Measurements from ENCODE around the gene CYTH4.

The CYTH4 gene

GRCh38 chr22:37349043-37349814 is 66.9 kb downstream of the CYTH4 start:
- no peak for DNase-seq (ENCODE audit: low read depth)

GRCh38 chr22:37351232-37351631 is 68.9 kb downstream of the CYTH4 start:
- no peak for DNase-seq (ENCODE audit: low read depth)

GRCh38 chr22:37352481-37352880 is 70.2 kb downstream of the CYTH4 start:
- no peak for DNase-seq (ENCODE audit: low read depth)

- no peak for DNase-seq (ENCODE audit: low read depth)
Measured at GRCh38 chr22:37353839-37354238, 71.5 kb downstream of the CYTH4 start.

GRCh38 chr22:37354261-37354660 is 72.0 kb downstream of the CYTH4 start:
- DNase-seq (ENCODE audit: low read depth), result no peak

GRCh38 chr22:37354670-37355069 is 72.4 kb downstream of the CYTH4 start:
- no peak for DNase-seq (ENCODE audit: low read depth)

GRCh38 chr22:37355174-37355573 is 72.9 kb downstream of the CYTH4 start:
- DNase-seq (ENCODE audit: low read depth), result no peak

GRCh38 chr22:37356922-37357321 is 74.6 kb downstream of the CYTH4 start:
- no peak for DNase-seq (ENCODE audit: low read depth)

- DNase-seq (ENCODE audit: low read depth), result no peak
Measured at GRCh38 chr22:37357446-37358075, 75.3 kb downstream of the CYTH4 start.

- DNase-seq (ENCODE audit: low read depth), result no peak
Measured at GRCh38 chr22:37358386-37358785, 76.1 kb downstream of the CYTH4 start.

- no peak for DNase-seq (ENCODE audit: low read depth)
Measured at GRCh38 chr22:37358917-37359316, 76.6 kb downstream of the CYTH4 start.

- no peak for DNase-seq (ENCODE audit: low read depth)
Measured at GRCh38 chr22:37362621-37363020, 80.3 kb downstream of the CYTH4 start.

GRCh38 chr22:37363261-37363992 is 81.1 kb downstream of the CYTH4 start:
- DNase-seq (ENCODE audit: low read depth), result no peak

Data from HS-27A (cell line).